OCI-LY7 (cell line): Measurements from ENCODE around the gene STAC. TPM values are rescaled to one million over a fixed set of nuclear protein-coding genes. Genes with fewer than 3 reads are reported as not detected.

Experiments used
- BruUV-seq: library from RNA; stranded (reverse); fragments of 400-500 nt; replicated peaks from 2 replicates; lab custom pipeline; 2021; lab: Mats Ljungman, UMichigan
- CTCF ChIA-PET: fragments of 300-600 bp; sonication (Branson Sonifier 250); formaldehyde crosslinking; loops from one replicate; lab custom pipeline; 2022; ENCODE audit warnings: antibody characterized with exemption; ENCODE audit not compliant: unreplicated experiment; lab: Charles Lee
- POLR2A ChIA-PET: fragments of 300-600 bp; sonication (Branson Sonifier 250); formaldehyde crosslinking; loops from one replicate; lab custom pipeline; 2022; ENCODE audit warnings: antibody characterized with exemption; lab: Charles Lee
- DNase-seq: peaks from one replicate; pipeline ENCODE4 v3.0.0-alpha.2; 2015; ENCODE audit warnings: low spot score
- H2AFZ ChIP-seq: fragments of 200-600 bp; sonication (generic), shearing (Covaris generic); 2 replicates; pipeline ENCODE4 v1.6.1; 2014; ENCODE audit warnings: mild to moderate bottlenecking, antibody characterized with exemption, low read length, moderate library complexity
- H3K27ac ChIP-seq: fragments of 200-600 bp; sonication (generic); 2 replicates; pipeline ENCODE4 v1.5.1; 2014; ENCODE audit warnings: mixed run types, low read depth, mild to moderate bottlenecking, moderate library complexity, low read length, inconsistent platforms; ENCODE audit not compliant: poor library complexity, severe bottlenecking
- H3K36me3 ChIP-seq: fragments of 200-600 bp; sonication (generic); 2 replicates; pipeline ENCODE4 v1.6.1; 2014; ENCODE audit warnings: mild to moderate bottlenecking, antibody characterized with exemption, low read length, moderate library complexity, mixed read lengths; ENCODE audit not compliant: insufficient read depth
- H3K4me1 ChIP-seq: fragments of 200-600 bp; sonication (generic); 2 replicates; pipeline ENCODE4 v1.5.1; 2014; ENCODE audit warnings: mild to moderate bottlenecking, low read length; ENCODE audit not compliant: insufficient read depth, poor library complexity, severe bottlenecking
- H3K4me2 ChIP-seq: fragments of 200-600 bp; sonication (generic); 2 replicates; pipeline ENCODE4 v1.6.1; 2014; ENCODE audit warnings: mild to moderate bottlenecking, low read length
- H3K4me3 ChIP-seq: fragments of 200-600 bp; sonication (generic); 2 replicates; pipeline ENCODE4 v1.5.1; 2014; ENCODE audit warnings: mild to moderate bottlenecking, low read depth, low read length; ENCODE audit not compliant: poor library complexity, severe bottlenecking
- H3K79me2 ChIP-seq: fragments of 200-600 bp; sonication (generic); 2 replicates; pipeline ENCODE4 v1.6.1; 2016; ENCODE audit warnings: low read depth, mild to moderate bottlenecking, low read length, moderate library complexity, mixed read lengths; ENCODE audit not compliant: insufficient read depth
- H3K9me2 ChIP-seq: fragments of 200-600 bp; sonication (generic); 2 replicates; pipeline ENCODE4 v1.6.1; 2016; ENCODE audit warnings: mild to moderate bottlenecking, low read length, mixed read lengths; ENCODE audit not compliant: insufficient read depth
- H3K9me3 ChIP-seq: fragments of 200-600 bp; sonication (generic); 2 replicates; pipeline ENCODE4 v1.6.1; 2014; ENCODE audit warnings: mild to moderate bottlenecking, mixed run types, low read length, mixed read lengths
- H4K20me1 ChIP-seq: fragments of 200-600 bp; sonication (generic); 2 replicates; pipeline ENCODE4 v1.6.1; 2014; ENCODE audit warnings: mild to moderate bottlenecking, antibody characterized with exemption, low read length, moderate library complexity, mixed read lengths; ENCODE audit not compliant: insufficient read depth
- CTCF ChIP-seq: fragments of 200-600 bp; sonication (generic); conservative IDR thresholded peaks from 2 replicates; pipeline ENCODE4 v1.5.1; 2014; ENCODE audit warnings: mild to moderate bottlenecking, antibody characterized with exemption, low read length, moderate library complexity, mixed read lengths
- EZH2phosphoT487 ChIP-seq: fragments of 200-600 bp; sonication (generic); IDR thresholded peaks from 2 replicates; pipeline ENCODE4 v1.6.1; 2018; ENCODE audit warnings: low read depth, borderline replicate concordance, mild to moderate bottlenecking, mixed run types, antibody characterized with exemption, low read length, moderate library complexity, mixed read lengths
- intact Hi-C: fragments of 100-400 bp; cut with micrococcal nuclease; formaldehyde crosslinking; loops from one replicate; pipeline ENCODE4 v1.10.0; 2022; ENCODE audit not compliant: unreplicated experiment
- total RNA-seq, 2 experiments: library from RNA; depleted of rRNA in 1 of 2; stranded (reverse); fragments of >200 nt in 1 of 2; shearing (Covaris generic) in 1 of 2; gene quantifications; 2 replicates each; pipeline ENCODE4 v1.2.3, GENCODE V29; 2014 to 2022

Gene STAC
- total RNA-seq, 2 experiments from 2014 or later: not detected

DNA sequence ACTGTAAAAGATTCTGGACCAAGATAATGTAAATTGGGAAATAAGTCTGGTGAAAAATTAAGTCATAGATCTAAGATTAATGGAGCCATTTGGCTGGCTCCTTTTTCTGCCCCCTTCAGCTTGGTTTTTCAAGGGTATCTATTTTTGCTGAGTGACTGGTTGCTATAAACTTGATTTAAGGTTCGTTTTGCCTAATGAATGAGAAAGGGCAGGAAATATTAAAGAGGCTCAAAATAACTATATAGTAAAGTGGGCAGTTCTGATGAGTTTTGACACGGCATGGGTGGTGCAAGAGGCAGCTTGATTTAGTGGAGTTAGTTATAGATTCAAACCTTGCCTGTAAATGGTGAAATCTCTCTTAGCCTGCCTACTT lies 140.7 kb downstream of the STAC start:
- no peak for DNase-seq
- Histone ChIP-seq H3K4me1 (no peaks in the 10 kb centered on the region), H3K4me2 (no peak overlapping the region), H2AFZ (no peak overlapping the region), H3K79me2 (no peaks in the 10 kb centered on the region), H3K9me3 (no peaks in the 10 kb centered on the region), H3K36me3 (no peaks in the 10 kb centered on the region), H3K9me2 (no peaks in the 10 kb centered on the region), H4K20me1 (no peaks in the 10 kb centered on the region), H3K4me3 (no peak overlapping the region), H3K27ac (no peak overlapping the region)
- ChIA-PET POLR2A (interaction anchor here (1.2 kb wide), 1 partner anchor 123 kb away, joined by 5 read pairs; no protein-coding TSS in a partner anchor), CTCF (no interaction called here)
- TF ChIP-seq CTCF (no peak), EZH2phosphoT487 (no peak)
- no TSS peak for BruUV-seq
- intact Hi-C loops: no loop called here

DNA sequence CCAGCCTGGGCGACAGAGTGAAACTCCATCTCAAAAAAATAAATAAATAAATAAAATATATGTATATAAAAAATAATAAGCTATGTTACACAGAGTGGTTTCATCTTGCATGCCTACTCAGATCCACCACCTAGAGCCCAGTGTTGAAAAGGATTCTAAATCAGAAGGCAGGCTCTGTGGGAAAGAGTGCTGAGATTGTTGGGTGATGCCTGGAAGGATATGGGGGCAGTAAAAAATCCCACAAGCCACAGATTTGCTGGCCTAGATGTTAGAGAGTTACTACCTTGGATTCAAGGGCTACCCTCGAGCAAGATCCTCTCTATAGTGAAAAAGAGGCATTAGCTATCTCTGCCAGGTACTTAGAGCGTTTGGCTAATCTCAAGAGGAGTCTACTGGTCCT lies 144.3 kb downstream of the STAC start:
- Histone ChIP-seq H3K9me3 (no peaks in the 10 kb centered on the region), H3K79me2 (no peaks in the 10 kb centered on the region), H3K4me3 (no peak overlapping the region), H2AFZ (no peak overlapping the region), H3K9me2 (no peaks in the 10 kb centered on the region), H3K36me3 (no peaks in the 10 kb centered on the region), H3K27ac (no peak overlapping the region), H3K4me1 (no peaks in the 10 kb centered on the region), H4K20me1 (no peaks in the 10 kb centered on the region), H3K4me2 (no peak overlapping the region)
- ChIA-PET CTCF (no interaction called here), POLR2A (interaction anchor here (1.2 kb wide), 1 partner anchor 39 kb away, joined by 4 read pairs; no protein-coding TSS in a partner anchor)
- TF ChIP-seq CTCF (no peak), EZH2phosphoT487 (no peak)
- DNase-seq: no peak
- intact Hi-C loops: no loop called here
- BruUV-seq: no TSS peak

- H2AFZ ChIP-seq: no peak overlapping the region
- TF ChIP-seq EZH2phosphoT487: no peak
- TF ChIP-seq CTCF: no peak
- H3K4me2 ChIP-seq: no peak overlapping the region
- DNase-seq: no peak
- no peaks in the 10 kb centered on the region for H3K36me3 ChIP-seq
- BruUV-seq: no TSS peak
- ChIA-PET POLR2A (interaction anchor here (1.2 kb wide), 1 partner anchor 39 kb away, joined by 4 read pairs; no protein-coding TSS in a partner anchor), CTCF (no interaction called here)
- H3K79me2 ChIP-seq: no peaks in the 10 kb centered on the region
- H3K4me3 ChIP-seq: no peak overlapping the region
- H3K9me2 ChIP-seq: no peaks in the 10 kb centered on the region
- intact Hi-C loops: no loop called here
- H3K4me1 ChIP-seq: no peaks in the 10 kb centered on the region
- H3K9me3 ChIP-seq: no peaks in the 10 kb centered on the region
- no peaks in the 10 kb centered on the region for H4K20me1 ChIP-seq
- H3K27ac ChIP-seq: no peak overlapping the region
Measured at GRCh38 chr3:36525115-36525801, 145.0 kb downstream of the STAC start.
